NCI-H526 treated with DMSO at 0.1 percent for 48 hours (cell line): ENCODE data around the gene EDARADD.

Experiments
- DNase-seq: peaks from one replicate; lab custom pipeline; 2025; lab: John Stamatoyannopoulos, UW

The EDARADD gene

GRCh38 chr1:236516929-236517704 lies 123.0 kb downstream of the EDARADD start:
- peak; percentile 3 for DNase-seq

- no peak for DNase-seq
Observed at GRCh38 chr1:236518322-236518721, 124.2 kb downstream of the EDARADD start.

GRCh38 chr1:236520445-236521005 lies 126.4 kb downstream of the EDARADD start:
- no peak for DNase-seq

- no peak for DNase-seq
Observed at GRCh38 chr1:236522937-236523703, 129.0 kb downstream of the EDARADD start.

- DNase-seq, result peak; percentile 8
Observed at GRCh38 chr1:236523704-236524141, 129.6 kb downstream of the EDARADD start, which contains the start of gene LGALS8. LGALS8 (plus strand) TSS chr1:236523982; CDS start chr1:236526071, 2,089 bp downstream.

- DNase-seq, result peak; percentile 45
Observed at GRCh38 chr1:236524142-236524894, 130.2 kb downstream of the EDARADD start.

- DNase-seq, result no peak
Observed at GRCh38 chr1:236524895-236525184, 130.8 kb downstream of the EDARADD start.

GRCh38 chr1:236526079-236526478 lies 132.0 kb downstream of the EDARADD start:
- DNase-seq, result no peak

- DNase-seq, result no peak
Observed at GRCh38 chr1:236530286-236530685, 136.2 kb downstream of the EDARADD start.

- DNase-seq, result no peak
Observed at GRCh38 chr1:236530959-236531358, 136.9 kb downstream of the EDARADD start.

GRCh38 chr1:236532850-236533249 lies 138.8 kb downstream of the EDARADD start:
- DNase-seq, result no peak

GRCh38 chr1:236534151-236534651 lies 140.1 kb downstream of the EDARADD start:
- DNase-seq, result no peak
